Sigmoid colon (tissue), 4 donors: ENCODE measurements around the gene PRPH2.

Source experiments
- CTCF ChIP-seq, 4 experiments: fragments of 450-650 bp in 3 of 4; fragments of 200-600 bp in 1 of 4; IDR thresholded peaks; one replicate each; pipeline ENCODE4 v1.5.1; 2016 to 2019; ENCODE audit warnings: antibody characterized with exemption in 4 of 4, mild to moderate bottlenecking in 3 of 4, moderate library complexity in 2 of 4
- EP300 ChIP-seq, 4 donors: sonication (generic); formaldehyde crosslinking; IDR thresholded peaks; one replicate each; pipeline ENCODE4 v1.6.1; 2017; ENCODE audit warnings: antibody characterized with exemption in 4 of 4
- POLR2A ChIP-seq, 2 donors: fragments of 450-650 bp; IDR thresholded peaks; one replicate each; pipeline ENCODE4 v1.6.1; 2016; ENCODE audit warnings: antibody characterized with exemption in 2 of 2, mild to moderate bottlenecking in 2 of 2, moderate library complexity in 2 of 2
- POLR2AphosphoS5 ChIP-seq, 4 donors: sonication (generic); formaldehyde crosslinking; IDR thresholded peaks; one replicate each; pipeline ENCODE4 v1.6.1; 2017; ENCODE audit warnings: antibody characterized with exemption in 4 of 4

GRCh38 chr6:42766163-42766670, 43.8 kb upstream of the PRPH2 start:
- TF ChIP-seq CTCF (IDR thresholded peaks at IDR 0.05) (no peak), POLR2AphosphoS5 (IDR thresholded peaks at IDR 0.05) (no peak), EP300 (IDR thresholded peaks at IDR 0.05) (no peak), POLR2A (IDR thresholded peaks at IDR 0.05) (no peak)
